Left colon (tissue), 2 donors: ENCODE data around the gene SLC25A3. TPM values are rescaled to one million over a fixed set of nuclear protein-coding genes. Genes with fewer than 3 reads are reported as not detected.

Experiments
- ATAC-seq: fragments of 200-7000 bp; cut with Tn5 transposase; one replicate; pipeline ENCODE4 v1.9.1; 2020; ENCODE audit warnings: mild to moderate bottlenecking, moderate library complexity
- DNase-seq, 2 donors: peaks; one replicate each; pipeline ENCODE4 v3.0.0-alpha.2; 2020
- intact Hi-C, 2 donors: fragments of 100-400 bp; cut with DNase I in 1 of 2; cut with micrococcal nuclease in 1 of 2; formaldehyde crosslinking; loops; one replicate each; pipeline versions ENCODE4 v1.11.2 to v1.14.0; 2022; cut with DNase I, micrococcal nuclease
- total RNA-seq, 2 donors: library from RNA; stranded (reverse); fragmentation: NEBNext Ultra II Directional; extraction: Animal tissue kit (Norgen Biotek cat#: 25700); gene quantifications; one replicate each; pipeline ENCODE4 v1.2.1, GENCODE V29; 2021
- donor health status: DM: no; HTN: no; CAD: no.
- donor health status: DM: yes; HTN: yes; CAD: no.

Gene SLC25A3
- total RNA-seq, 2 donors from 2014 or later: 712 to 806 TPM

DNA sequence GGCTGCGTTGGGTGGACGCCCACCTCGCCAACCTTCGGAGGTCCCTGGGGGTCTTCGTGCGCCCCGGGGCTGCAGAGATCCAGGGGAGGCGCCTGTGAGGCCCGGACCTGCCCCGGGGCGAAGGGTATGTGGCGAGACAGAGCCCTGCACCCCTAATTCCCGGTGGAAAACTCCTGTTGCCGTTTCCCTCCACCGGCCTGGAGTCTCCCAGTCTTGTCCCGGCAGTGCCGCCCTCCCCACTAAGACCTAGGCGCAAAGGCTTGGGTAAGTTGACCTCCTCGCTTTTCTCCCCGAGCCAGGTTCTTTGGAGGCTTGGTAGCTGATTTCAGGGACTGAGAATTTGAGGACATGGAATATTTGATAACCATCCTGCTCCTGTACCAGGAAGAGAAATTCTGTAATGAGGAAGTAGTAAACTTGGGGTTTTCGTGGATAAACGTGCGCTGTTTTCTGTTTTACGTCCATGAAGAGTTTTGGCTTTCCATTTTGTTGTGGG lies 52.1 kb downstream of the SLC25A3 start:
- intact Hi-C loops: loop anchor here in 1 of 2 donors (10.0 kb wide), 1 partner anchor 51 kb away; the partner anchor contains the start of gene SLC25A3
- ATAC-seq (peak; percentile 34), DNase-seq (peak in 1 of 2 donors; percentile 33)

DNA sequence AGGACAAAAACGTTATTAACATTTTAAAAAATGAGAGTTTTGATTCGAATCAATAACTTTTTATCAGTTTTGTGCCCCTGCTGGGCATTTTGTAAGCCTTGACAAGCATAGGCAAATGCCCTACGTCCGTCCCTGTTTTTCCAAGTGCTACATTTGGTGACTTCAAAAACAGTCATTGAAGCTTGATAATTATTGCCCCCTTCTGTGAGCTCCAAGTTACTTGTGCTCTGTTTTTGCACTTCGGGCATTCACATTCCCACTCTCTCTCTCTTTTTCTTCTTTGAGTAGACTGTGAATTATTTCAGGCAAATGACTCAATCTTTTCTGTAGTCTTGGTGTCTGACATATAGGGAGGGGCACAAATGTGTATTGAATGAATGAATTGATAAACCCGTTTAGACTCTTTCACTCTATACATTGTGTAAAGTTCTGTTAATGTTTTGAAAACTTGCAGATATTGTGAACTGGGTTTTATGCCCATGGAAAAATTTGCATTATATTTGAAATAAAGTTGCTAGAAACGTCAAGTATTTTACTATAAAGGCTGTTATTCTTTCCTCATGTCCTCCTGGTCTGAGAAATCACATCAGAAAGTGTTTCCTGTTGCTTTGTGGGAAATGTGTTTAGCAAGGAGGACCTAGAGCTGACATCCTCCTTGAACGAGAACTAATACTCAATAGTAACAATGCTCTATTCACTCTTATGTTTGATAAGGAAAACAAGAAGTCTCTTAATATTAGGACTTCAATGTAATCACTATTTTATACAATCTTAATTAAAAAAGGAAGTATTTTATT lies 53.0 kb downstream of the SLC25A3 start:
- no peak for ATAC-seq
- intact Hi-C loops: loop anchor here in 1 of 2 donors (10.0 kb wide), 1 partner anchor 52 kb away; the partner anchor contains the start of gene SLC25A3
- DNase-seq: no peak

DNA sequence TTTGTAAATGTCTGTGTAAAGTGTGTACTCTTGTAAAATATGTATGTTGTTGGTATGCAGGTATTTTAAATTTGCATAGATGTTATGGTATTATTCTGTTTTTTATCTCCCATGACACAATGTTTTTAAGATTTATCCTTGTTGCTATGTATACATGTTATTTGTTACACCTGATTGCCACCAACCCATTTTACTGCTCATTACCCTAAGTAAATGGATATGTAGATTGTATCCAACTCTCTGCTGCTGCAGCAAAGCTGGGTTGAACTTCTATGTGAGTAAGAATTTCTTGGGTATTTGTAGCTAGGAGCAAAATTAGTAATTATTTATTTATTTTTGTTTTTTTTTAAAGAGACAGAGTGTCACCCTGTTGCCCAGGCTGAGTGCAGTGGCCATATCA lies 57.8 kb downstream of the SLC25A3 start:
- no peak for DNase-seq
- intact Hi-C loops: no loop called here
- no peak for ATAC-seq

DNA sequence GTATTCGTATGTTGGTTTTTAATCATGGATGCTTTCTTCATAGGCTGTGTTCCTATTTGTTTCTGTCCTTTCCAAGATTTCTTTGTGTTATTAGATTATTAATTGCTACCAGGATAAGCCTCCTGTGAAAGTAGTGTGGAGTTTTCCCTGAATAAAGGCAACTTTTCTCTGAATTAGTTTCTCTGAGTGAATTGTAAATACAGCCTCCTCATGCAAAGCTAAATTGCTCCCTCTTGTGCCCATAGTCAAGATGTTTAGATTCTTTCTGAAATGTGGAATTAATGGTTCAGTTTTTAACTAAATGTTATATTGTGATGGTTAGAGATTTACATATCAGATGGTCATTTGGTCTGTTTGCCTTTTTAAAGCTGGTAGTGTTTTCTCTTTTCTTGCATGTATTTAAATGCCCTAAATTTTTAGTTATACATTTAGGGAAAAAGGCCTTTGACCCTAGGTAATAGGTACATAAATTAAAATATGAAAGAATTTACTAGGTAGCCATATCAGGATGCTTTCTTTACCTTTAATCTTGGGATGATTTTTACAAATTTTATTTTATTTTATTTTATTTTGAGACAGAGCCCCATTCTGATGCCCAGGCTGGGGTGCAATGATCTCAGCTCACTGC lies 60.5 kb downstream of the SLC25A3 start:
- DNase-seq (no peak), ATAC-seq (peak; percentile 61)
- intact Hi-C loops: loop anchor here in 1 of 2 donors (2.0 kb wide), 1 partner anchor 87 kb away; no protein-coding TSS in a partner anchor

Other genes with a start within 250 kb of the SLC25A3 start
- gene TMPO, start 78.1 kb upstream of the SLC25A3 start, total RNA-seq: 10 to 100 TPM; 63.3 to 70.7 TPM
- 1 to 10 TPM; 2.2 to 4.9 TPM for gene IKBIP, start 51.1 kb downstream of the SLC25A3 start, total RNA-seq
- gene APAF1, start 51.6 kb downstream of the SLC25A3 start, total RNA-seq: 10 to 100 TPM; 34.8 to 38.9 TPM